Aorta (tissue), 5 donors: ENCODE results near the gene DUSP16. TPM values are rescaled to one million over a fixed set of nuclear protein-coding genes. Genes with fewer than 3 reads are reported as not detected.

Experiments used
- ATAC-seq: fragments of 200-7000 bp; cut with Tn5 transposase; one replicate; pipeline ENCODE4 v1.9.1; 2022; ENCODE audit warnings: moderate library complexity; ENCODE audit not compliant: low FRiP score
- DNase-seq, 2 donors: peaks; one replicate each; pipeline ENCODE4 v3.0.0-alpha.2; 2020
- H3K27ac ChIP-seq, 2 donors: one replicate each; pipeline ENCODE4 v1.5.1; 2013; ENCODE audit warnings: low read length in 2 of 2, mild to moderate bottlenecking in 2 of 2, moderate library complexity in 2 of 2, control low read depth in 1 of 2, inconsistent platforms in 1 of 2, low read depth in 1 of 2
- H3K27me3 ChIP-seq, 2 donors: one replicate each; pipeline ENCODE4 v1.6.1; 2013; ENCODE audit warnings: control low read depth in 1 of 2, low read length in 1 of 2, mild to moderate bottlenecking in 1 of 2, moderate library complexity in 1 of 2; ENCODE audit not compliant: insufficient read depth in 2 of 2, control insufficient read depth in 1 of 2
- H3K36me3 ChIP-seq, 2 donors: one replicate each; pipeline ENCODE4 v1.6.1; 2013; ENCODE audit warnings: control low read depth in 1 of 2, low read length in 1 of 2, mild to moderate bottlenecking in 1 of 2; ENCODE audit not compliant: insufficient read depth in 2 of 2, control insufficient read depth in 1 of 2
- H3K4me1 ChIP-seq, 2 donors: one replicate each; pipeline ENCODE4 v1.6.1; 2013; ENCODE audit warnings: low read length in 2 of 2, control low read depth in 1 of 2, mild to moderate bottlenecking in 1 of 2, moderate library complexity in 1 of 2; ENCODE audit not compliant: insufficient read depth in 2 of 2, control insufficient read depth in 1 of 2
- H3K4me3 ChIP-seq, 2 donors: one replicate each; pipeline ENCODE4 v1.5.1; 2013; ENCODE audit warnings: low read length in 2 of 2, control low read depth in 1 of 2, mild to moderate bottlenecking in 1 of 2
- H3K9me3 ChIP-seq: one replicate; pipeline ENCODE4 v1.6.1; 2013; ENCODE audit warnings: mild to moderate bottlenecking, low read length; ENCODE audit not compliant: control insufficient read depth
- WGBS, 2 donors: extraction: QIAGEN DNeasy Blood & Tissue Kit; methylation state at CpG; one replicate each; pipeline ENCODE4 v1.1.7; 2013; 5-methylcytosine and 5-hydroxymethylcytosine counted together
- intact Hi-C, 2 donors: fragments of 100-400 bp; cut with DNase I; formaldehyde crosslinking; loops; one replicate each; pipeline versions ENCODE4 v1.14.2 to v1.15.0; 2022
- polyA plus RNA-seq, 2 donors: library from polyadenylated mRNA; stranded (reverse); fragments of 200-250 nt; gene quantifications; one replicate each; pipeline ENCODE4 v1.2.3, GENCODE V29; 2013
- total RNA-seq, 2 donors: library from RNA; stranded (reverse); fragmentation: NEBNext Ultra II Directional; extraction: Animal tissue kit (Norgen Biotek cat#: 25700); gene quantifications; one replicate each; pipeline ENCODE4 v1.2.1, GENCODE V29; 2021
- donor health status: healthy with polysubstance abuse.
- donor health status: Bipolar disorder and iron deficiency.
- donor health status: DM: no; HTN: no; CAD: no.
- donor health status: DM: no; HTN: no; CAD: no.
- donor health status: DM: yes; HTN: yes; CAD: no.

Gene DUSP16
- total and polyA plus RNA-seq, 4 donors = 3.1 to 27.4 (median 17.6) TPM

DNA sequence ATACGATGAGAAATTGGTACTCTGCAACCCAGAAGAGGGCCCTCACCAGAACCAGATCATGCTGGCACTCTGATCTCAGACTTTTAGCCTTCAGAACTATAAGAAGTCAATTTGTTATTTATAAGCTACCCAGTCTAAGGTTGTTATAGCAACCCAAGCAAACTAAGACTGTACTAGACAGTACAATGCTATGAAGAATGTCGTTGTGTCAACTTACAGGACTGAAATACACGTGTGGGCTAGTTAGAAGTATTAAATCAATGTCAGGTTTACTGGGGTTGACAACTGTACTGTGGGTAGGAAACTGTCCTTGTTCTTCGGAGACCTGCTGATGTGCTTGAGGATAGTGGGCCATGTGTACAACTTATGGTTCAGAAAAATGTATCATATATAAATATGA lies 19.7 kb downstream of the DUSP16 start:
- H3K4me1 ChIP-seq = peaks cover 0 to 3% of the 10 kb centered on the region in 2 donors
- no peaks in the 10 kb centered on the region for H3K36me3 ChIP-seq
- 49 to 52% methylated on average over 4 of the region's 4 CpGs for WGBS, 2 donors
- H3K4me3 ChIP-seq = no peak overlapping the region
- DNase-seq = no peak
- H3K27me3 ChIP-seq = no peaks in the 10 kb centered on the region
- no peak for ATAC-seq
- intact Hi-C loops = no loop called here
- peak overlapping the region in 1 of 2 donors; percentile 36 for H3K27ac ChIP-seq
- no peaks in the 10 kb centered on the region for H3K9me3 ChIP-seq

DNA sequence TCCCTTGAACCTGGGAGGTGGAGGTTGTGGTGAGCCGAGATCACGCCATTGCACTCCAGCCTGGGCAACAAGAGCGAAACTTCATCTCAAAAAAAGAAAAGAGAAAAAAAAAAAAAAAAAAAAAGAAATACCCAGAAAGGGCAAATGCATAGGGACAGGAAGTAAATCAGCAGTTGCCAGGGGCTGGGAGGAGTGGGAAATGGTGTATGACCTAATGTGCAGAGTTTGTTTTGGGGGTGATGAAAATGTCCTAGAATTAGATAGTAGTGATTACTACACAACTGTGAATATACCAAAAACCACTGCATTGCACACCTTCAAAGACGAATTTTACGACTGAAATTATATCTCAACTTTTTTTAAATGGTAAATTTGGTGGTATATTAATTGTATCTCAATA lies 20.4 kb downstream of the DUSP16 start:
- WGBS, 2 donors = 93 to 96% methylated on average over 5 of the region's 5 CpGs
- Histone ChIP-seq H3K27ac (no peak overlapping the region), H3K4me1 (peaks cover 0 to 3% of the 10 kb centered on the region in 2 donors), H3K36me3 (no peaks in the 10 kb centered on the region), H3K9me3 (no peaks in the 10 kb centered on the region), H3K4me3 (no peak overlapping the region), H3K27me3 (no peaks in the 10 kb centered on the region)
- no peak for DNase-seq
- intact Hi-C loops = no loop called here
- ATAC-seq = no peak

DNA sequence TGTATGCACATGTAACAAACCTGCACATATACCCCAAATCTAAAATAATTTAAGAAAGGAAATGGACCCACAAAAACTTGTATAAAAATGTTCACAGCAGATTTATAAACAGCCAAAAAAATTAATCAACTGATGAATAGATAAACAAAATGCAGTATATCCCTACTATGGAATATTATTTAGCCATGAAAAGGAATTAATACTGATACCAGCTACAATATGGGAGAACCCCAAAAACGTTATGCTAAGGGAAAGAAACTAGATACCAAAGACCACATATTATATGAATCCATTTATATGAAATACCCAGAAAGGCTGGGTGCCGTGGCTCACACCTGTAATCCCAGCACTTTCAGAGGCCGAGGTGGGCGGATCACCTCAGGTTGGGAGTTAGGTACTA lies 20.9 kb downstream of the DUSP16 start:
- Histone ChIP-seq H3K4me1 (peaks cover 0 to 3% of the 10 kb centered on the region in 2 donors), H3K4me3 (no peak overlapping the region), H3K36me3 (no peaks in the 10 kb centered on the region), H3K27me3 (no peaks in the 10 kb centered on the region), H3K27ac (no peak overlapping the region), H3K9me3 (no peaks in the 10 kb centered on the region)
- intact Hi-C loops = no loop called here
- WGBS, 2 donors = 93 to 97% methylated on average over 4 of the region's 4 CpGs
- no peak for DNase-seq
- ATAC-seq = no peak

DNA sequence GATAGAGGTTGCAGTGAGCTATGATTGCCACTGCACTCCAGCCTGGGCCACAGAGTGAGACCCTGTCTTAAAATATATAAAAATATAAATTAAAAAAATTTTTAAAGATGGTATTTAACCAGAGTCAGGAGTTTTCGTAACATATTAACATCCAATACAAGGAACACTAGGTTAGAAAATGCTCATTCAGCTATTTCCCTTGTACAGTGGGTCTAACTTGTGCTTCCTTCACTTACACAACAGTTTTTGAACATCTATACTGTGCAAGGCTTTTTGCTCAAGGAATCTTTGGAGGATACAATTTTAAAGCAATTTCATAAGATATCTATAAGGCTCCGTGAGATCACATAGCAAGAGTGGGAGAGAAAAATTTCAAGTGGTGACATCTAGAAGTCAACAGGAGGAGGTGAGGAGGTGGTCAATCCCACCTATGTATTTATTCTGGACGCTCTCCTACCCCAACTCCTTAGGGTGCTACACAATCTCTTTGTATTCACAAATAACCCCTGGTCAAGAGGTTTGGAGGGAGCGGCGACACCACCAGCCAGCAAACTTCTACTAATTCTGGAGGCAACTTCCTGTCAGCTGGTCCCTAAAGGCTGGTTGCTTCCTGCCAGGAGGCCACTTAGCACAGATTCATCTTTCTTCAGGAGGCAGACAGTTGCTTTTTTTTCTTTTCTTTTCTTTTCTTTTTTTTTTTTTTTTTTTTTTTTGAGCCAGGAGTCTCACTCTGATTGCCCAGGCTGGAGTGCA lies 22.2 kb downstream of the DUSP16 start:
- Histone ChIP-seq H3K4me1 (peaks cover 0 to 3% of the 10 kb centered on the region in 2 donors), H3K36me3 (no peaks in the 10 kb centered on the region), H3K9me3 (no peaks in the 10 kb centered on the region), H3K27ac (no peak overlapping the region), H3K4me3 (no peak overlapping the region), H3K27me3 (no peaks in the 10 kb centered on the region)
- no peak for ATAC-seq
- WGBS, 2 donors = 95 to 98% methylated on average over 5 of the region's 5 CpGs
- intact Hi-C loops = no loop called here
- no peak for DNase-seq

DNA sequence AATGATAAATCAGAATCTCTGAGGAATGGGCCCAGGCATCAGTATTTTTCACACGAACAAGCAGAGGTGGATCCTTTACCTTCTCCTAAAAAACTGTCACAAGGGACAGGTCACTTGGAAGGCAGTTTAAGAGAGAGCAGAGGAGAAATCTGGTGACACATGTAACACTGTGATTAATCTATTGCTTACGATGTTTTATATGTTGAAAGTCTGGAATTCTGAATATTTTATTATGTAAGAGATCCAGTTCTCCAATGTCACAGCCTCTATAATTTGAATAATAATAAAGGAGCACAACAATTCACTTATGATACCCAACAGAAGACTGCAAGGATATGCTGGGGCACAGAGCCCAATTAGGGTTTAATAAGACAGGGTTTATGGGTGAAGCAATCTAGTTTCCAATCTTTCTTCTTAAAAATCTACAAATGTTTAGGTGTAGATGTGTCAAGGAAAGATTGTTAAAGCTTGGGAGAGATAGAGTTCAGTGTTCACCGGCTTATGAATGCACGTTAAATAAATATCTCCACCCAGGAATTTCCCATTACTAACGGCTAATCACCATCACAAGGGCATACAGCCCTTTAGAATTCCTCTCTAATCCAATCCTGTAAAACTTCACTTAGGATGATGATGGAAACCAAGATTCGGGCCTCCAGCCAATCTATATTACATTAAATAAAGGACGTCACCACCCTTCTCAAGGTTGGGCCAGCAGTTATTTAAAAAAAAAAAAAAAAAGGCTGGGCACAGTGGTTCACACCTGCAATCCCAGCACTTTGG lies 23.4 kb downstream of the DUSP16 start:
- ATAC-seq (no peak), DNase-seq (no peak)
- 78 to 82% methylated on average over 7 of the region's 7 CpGs for WGBS, 2 donors
- Histone ChIP-seq H3K4me1 (peaks cover 0 to 3% of the 10 kb centered on the region in 2 donors), H3K9me3 (no peaks in the 10 kb centered on the region), H3K36me3 (no peaks in the 10 kb centered on the region), H3K4me3 (no peak overlapping the region), H3K27ac (no peak overlapping the region), H3K27me3 (no peaks in the 10 kb centered on the region)
- intact Hi-C loops = no loop called here

DNA sequence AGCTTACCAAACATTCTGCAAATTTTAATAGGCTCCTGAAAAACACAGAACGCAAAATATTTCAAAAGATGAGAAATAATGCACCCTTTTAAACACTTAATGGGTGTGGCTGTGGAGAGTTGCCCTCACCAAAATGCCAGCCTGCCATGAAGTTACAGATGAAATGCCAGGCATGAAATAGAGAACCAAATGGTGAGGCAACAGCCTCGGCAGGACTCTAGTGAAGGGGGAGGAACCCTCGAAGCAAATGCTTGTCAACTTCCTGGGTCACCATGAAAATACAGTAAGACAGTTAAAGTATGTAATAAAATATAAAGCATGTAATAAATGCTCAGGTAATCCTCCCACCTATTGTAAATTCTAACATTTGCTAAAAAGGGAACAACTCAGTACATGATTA lies 24.1 kb downstream of the DUSP16 start:
- Histone ChIP-seq H3K9me3 (no peaks in the 10 kb centered on the region), H3K4me3 (no peak overlapping the region), H3K36me3 (no peaks in the 10 kb centered on the region), H3K27me3 (no peaks in the 10 kb centered on the region), H3K4me1 (peaks cover 0 to 6% of the 10 kb centered on the region in 2 donors), H3K27ac (no peak overlapping the region)
- ATAC-seq = no peak
- intact Hi-C loops = no loop called here
- 52 to 53% methylated on average over 3 of the region's 3 CpGs for WGBS, 2 donors
- DNase-seq = peak in 1 of 2 donors; percentile 45

DNA sequence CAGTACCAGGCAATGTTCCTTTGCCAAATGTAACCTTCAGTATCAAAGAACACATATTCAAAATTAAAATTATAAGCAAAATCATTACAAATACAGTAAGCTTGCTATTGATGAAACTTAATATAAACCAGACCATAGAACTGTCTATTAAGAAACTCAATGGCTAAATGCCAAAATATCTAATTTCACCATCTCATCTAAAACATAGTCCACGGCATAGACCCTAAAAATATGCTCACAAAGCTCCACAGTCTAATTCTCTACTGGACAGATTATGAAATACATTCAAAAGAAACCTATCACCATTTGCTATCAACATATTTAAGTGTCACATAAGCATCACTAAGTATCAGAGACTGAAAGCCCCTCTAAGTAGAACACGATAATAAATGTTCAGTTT lies 25.2 kb downstream of the DUSP16 start:
- H3K27me3 ChIP-seq = no peaks in the 10 kb centered on the region
- no peak for ATAC-seq
- peaks cover 0 to 4% of the 10 kb centered on the region in 2 donors for H3K4me1 ChIP-seq
- intact Hi-C loops = no loop called here
- no peak overlapping the region for H3K4me3 ChIP-seq
- H3K36me3 ChIP-seq = no peaks in the 10 kb centered on the region
- H3K9me3 ChIP-seq = no peaks in the 10 kb centered on the region
- H3K27ac ChIP-seq = no peak overlapping the region
- WGBS, 2 donors = 78 to 84% methylated on average over 2 of the region's 2 CpGs
- no peak for DNase-seq

DNA sequence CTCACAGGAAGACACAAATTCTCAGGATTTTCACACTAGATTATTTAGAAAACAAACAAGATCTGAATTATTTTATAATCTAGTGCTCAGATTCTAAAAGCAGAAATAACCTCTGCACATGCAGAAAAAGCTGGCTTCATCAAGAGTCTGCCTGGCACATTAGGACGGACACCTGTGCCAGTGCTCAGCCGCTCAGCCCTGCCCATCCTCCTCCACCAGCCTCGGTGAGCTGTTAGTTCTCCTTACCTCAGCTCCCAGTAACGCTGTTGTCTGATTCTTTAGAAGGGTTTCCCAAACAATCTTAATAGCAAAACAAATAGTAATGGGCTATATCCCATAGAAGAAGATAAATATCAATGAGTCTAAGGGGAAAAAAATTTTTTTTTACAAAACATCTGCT lies 27.7 kb downstream of the DUSP16 start:
- Histone ChIP-seq H3K4me3 (no peak overlapping the region), H3K4me1 (peaks cover 0 to 5% of the 10 kb centered on the region in 2 donors), H3K36me3 (no peaks in the 10 kb centered on the region), H3K27ac (no peak overlapping the region), H3K27me3 (no peaks in the 10 kb centered on the region), H3K9me3 (no peaks in the 10 kb centered on the region)
- DNase-seq (no peak), ATAC-seq (no peak)
- 27 to 31% methylated on average over 4 of the region's 4 CpGs for WGBS, 2 donors
- intact Hi-C loops = no loop called here
